Inferior parietal cortex (tissue), 1 donor: ENCODE measurements around the gene CBY2.

Experiments used
- DNase-seq: peaks from one replicate; pipeline ENCODE4 v3.0.0-alpha.2; 2016; ENCODE audit errors: extremely low spot score

The CBY2 gene

GRCh38 chr13:45700971-45701900 lies 884 bp upstream of the CBY2 start:
- DNase-seq = no peak

- DNase-seq = no peak
Measured at GRCh38 chr13:45702869-45703391, 810 bp downstream of the CBY2 start.

- DNase-seq = no peak
Measured at GRCh38 chr13:45704211-45704739, 2.2 kb downstream of the CBY2 start.

- DNase-seq = no peak
Measured at GRCh38 chr13:45704854-45705695, 3.0 kb downstream of the CBY2 start.

- no peak for DNase-seq
Measured at GRCh38 chr13:45705918-45706317, 3.8 kb downstream of the CBY2 start.

- no peak for DNase-seq
Measured at GRCh38 chr13:45707516-45708100, 5.5 kb downstream of the CBY2 start.

GRCh38 chr13:45711951-45712350 lies 9.8 kb downstream of the CBY2 start:
- no peak for DNase-seq

- DNase-seq = no peak
Measured at GRCh38 chr13:45713106-45713690, 11.1 kb downstream of the CBY2 start.

GRCh38 chr13:45713721-45714120 lies 11.6 kb downstream of the CBY2 start:
- no peak for DNase-seq

- DNase-seq = no peak
Measured at GRCh38 chr13:45714170-45714569, 12.1 kb downstream of the CBY2 start.

GRCh38 chr13:45715351-45715750 lies 13.2 kb downstream of the CBY2 start:
- DNase-seq = no peak

- no peak for DNase-seq
Measured at GRCh38 chr13:45717349-45717748, 15.2 kb downstream of the CBY2 start.

GRCh38 chr13:45718063-45718462 lies 15.9 kb downstream of the CBY2 start:
- DNase-seq = no peak

- no peak for DNase-seq
Measured at GRCh38 chr13:45718992-45719391, 16.9 kb downstream of the CBY2 start.

GRCh38 chr13:45721203-45721731 lies 19.1 kb downstream of the CBY2 start:
- no peak for DNase-seq

- DNase-seq = no peak
Measured at GRCh38 chr13:45723798-45724197, 21.7 kb downstream of the CBY2 start.

- no peak for DNase-seq
Measured at GRCh38 chr13:45728759-45729158, 26.6 kb downstream of the CBY2 start.

- DNase-seq = no peak
Measured at GRCh38 chr13:45731455-45731854, 29.3 kb downstream of the CBY2 start.

- no peak for DNase-seq
Measured at GRCh38 chr13:45732916-45733315, 30.8 kb downstream of the CBY2 start.

- DNase-seq = no peak
Measured at GRCh38 chr13:45733361-45733760, 31.2 kb downstream of the CBY2 start.

- DNase-seq = no peak
Measured at GRCh38 chr13:45737571-45738017, 35.5 kb downstream of the CBY2 start.
